Neural cell (in vitro differentiated cells): ENCODE data around the gene LDLRAD3. TPM values are rescaled to one million over a fixed set of nuclear protein-coding genes. Genes with fewer than 3 reads are reported as not detected.

Experiments
- H2AFZ ChIP-seq: fragments of 200-600, 300-800 bp; sonication (generic), shearing (Covaris generic); 2 replicates; pipeline ENCODE4 v1.6.0; 2014; ENCODE audit warnings: low read depth, mild to moderate bottlenecking, antibody characterized with exemption, low read length, moderate library complexity
- H3F3A ChIP-seq: fragments of 200-600 bp; shearing (Covaris generic); 2 replicates; pipeline ENCODE4 v1.6.1; 2016; ENCODE audit warnings: mild to moderate bottlenecking, moderate library complexity, mixed read lengths, antibody characterized with exemption, low read length; ENCODE audit not compliant: insufficient read depth, poor library complexity, severe bottlenecking
- H3K27ac ChIP-seq: fragments of 200-600, 300-800 bp; sonication (generic), shearing (Covaris generic); 2 replicates; pipeline ENCODE4 v1.5.1; 2014; ENCODE audit warnings: mild to moderate bottlenecking, low read length, moderate library complexity
- H3K27me3 ChIP-seq: fragments of 300-800, 200-600 bp; sonication (generic), shearing (Covaris generic); 2 replicates; pipeline ENCODE4 v1.6.0; 2014; ENCODE audit warnings: mild to moderate bottlenecking, low read depth, low read length, moderate library complexity; ENCODE audit not compliant: insufficient read depth
- H3K36me3 ChIP-seq: fragments of 300-800, 200-600 bp; sonication (generic), shearing (Covaris generic); 2 replicates; pipeline ENCODE4 v1.5.1; 2014; ENCODE audit warnings: mild to moderate bottlenecking, antibody characterized with exemption, low read length, moderate library complexity; ENCODE audit not compliant: insufficient read depth
- H3K4me2 ChIP-seq: fragments of 300-800, 200-600 bp; sonication (generic), shearing (Covaris generic); 2 replicates; pipeline ENCODE4 v1.6.0; 2014; ENCODE audit warnings: mild to moderate bottlenecking, low read length
- H3K4me3 ChIP-seq: fragments of 300-800, 200-600 bp; sonication (generic), shearing (Covaris generic); 2 replicates; pipeline ENCODE4 v1.5.1; 2014; ENCODE audit warnings: mild to moderate bottlenecking, low read length, moderate library complexity
- H3K79me2 ChIP-seq: fragments of 200-600 bp; shearing (Covaris generic); replicated peaks from 2 replicates; pipeline ENCODE4 v1.6.0; 2014; ENCODE audit warnings: mild to moderate bottlenecking, low read length, moderate library complexity; ENCODE audit not compliant: insufficient read depth
- H3K9ac ChIP-seq: fragments of 300-800, 200-600 bp; sonication (generic), shearing (Covaris generic); 2 replicates; pipeline ENCODE4 v1.6.1; 2016; ENCODE audit warnings: mild to moderate bottlenecking, low read length, mixed read lengths
- H3K9me2 ChIP-seq: fragments of 200-600 bp; shearing (Covaris generic); 2 replicates; pipeline ENCODE4 v1.6.1; 2016; ENCODE audit warnings: mild to moderate bottlenecking, low read length, mixed read lengths; ENCODE audit not compliant: insufficient read depth
- H3K9me3 ChIP-seq: fragments of 200-600, 300-800 bp; sonication (generic), shearing (Covaris generic); 2 replicates; pipeline ENCODE4 v1.6.1; 2016; ENCODE audit warnings: mild to moderate bottlenecking, mixed run types, low read length, moderate library complexity, mixed read lengths
- H4K20me1 ChIP-seq: fragments of 200-600 bp; shearing (Covaris generic); 2 replicates; pipeline ENCODE4 v1.6.1; 2016; ENCODE audit warnings: mild to moderate bottlenecking, mixed run types; ENCODE audit not compliant: insufficient read depth
- EP300 ChIP-seq: fragments of 450-650 bp; conservative IDR thresholded peaks from 2 replicates; pipeline ENCODE4 v1.6.1; 2014; ENCODE audit warnings: antibody characterized with exemption, mild to moderate bottlenecking, moderate library complexity; ENCODE audit not compliant: poor library complexity, severe bottlenecking
- EZH2 ChIP-seq: fragments of 200-600, 300-800 bp; shearing (Covaris generic), sonication (generic); IDR thresholded peaks from 2 replicates; pipeline ENCODE4 v1.6.1; 2014; ENCODE audit warnings: antibody characterized with exemption, low read length, borderline replicate concordance, mild to moderate bottlenecking; ENCODE audit not compliant: insufficient read depth, poor library complexity, severe bottlenecking
- MXI1 ChIP-seq: fragments of 450-650 bp; conservative IDR thresholded peaks from 2 replicates; pipeline ENCODE4 v1.6.1; 2014; ENCODE audit warnings: antibody characterized with exemption, mild to moderate bottlenecking; ENCODE audit not compliant: poor library complexity, severe bottlenecking
- POLR2AphosphoS5 ChIP-seq: IDR thresholded peaks from 2 replicates; pipeline ENCODE4 v1.6.1; 2012
- RAD21 ChIP-seq: fragments of 450-650 bp; conservative IDR thresholded peaks from 2 replicates; pipeline ENCODE4 v1.6.1; 2014; ENCODE audit warnings: antibody characterized with exemption, mild to moderate bottlenecking, moderate library complexity
- SMC3 ChIP-seq: fragments of 450-650 bp; conservative IDR thresholded peaks from 2 replicates; pipeline ENCODE4 v1.6.1; 2014; ENCODE audit warnings: antibody characterized with exemption, mild to moderate bottlenecking, moderate library complexity; ENCODE audit not compliant: poor library complexity
- TAF1 ChIP-seq: IDR thresholded peaks from 2 replicates; pipeline ENCODE4 v1.6.1; 2012; ENCODE audit warnings: low read depth
- polyA plus RNA-seq: library from polyadenylated mRNA; depleted of rRNA; stranded (reverse); fragments of >200 nt; gene quantifications from 2 replicates; pipeline ENCODE4 v1.2.3, GENCODE V29; 2014
- TF ChIP-seq, protein P1 (sequence below): IDR thresholded peaks from 2 replicates; pipeline ENCODE4 v1.6.1; 2012; ENCODE audit warnings: borderline replicate concordance
- TF ChIP-seq, protein P2 (sequence below): fragments of 450-650 bp; IDR thresholded peaks from 2 replicates; pipeline ENCODE4 v1.5.1; 2014; ENCODE audit warnings: antibody characterized with exemption, mild to moderate bottlenecking, moderate library complexity; ENCODE audit not compliant: poor library complexity, severe bottlenecking

Gene LDLRAD3
- polyA plus RNA-seq, 1 donor from 2014 or later: 3.5 TPM

DNA sequence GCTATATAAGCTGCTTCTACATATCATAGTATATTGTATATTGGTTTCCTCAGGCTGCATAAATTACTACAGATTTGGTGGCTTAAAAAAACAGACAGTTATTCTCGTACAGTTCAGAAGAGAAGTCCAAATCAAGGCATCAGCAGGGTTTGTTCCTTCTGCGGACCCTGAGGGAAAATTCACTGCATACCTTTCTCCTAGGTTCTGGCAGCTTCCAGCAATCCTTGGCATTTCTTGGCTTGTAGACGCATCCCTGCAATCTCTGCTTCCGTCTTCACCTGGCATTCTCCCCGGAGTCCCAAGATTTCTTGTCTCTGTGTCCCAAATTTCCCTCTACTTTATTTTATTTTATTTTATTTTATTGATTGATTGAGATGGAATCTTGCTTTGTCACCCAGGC is 202.6 kb downstream of the LDLRAD3 start:
- no peak overlapping the region for H3K4me2 ChIP-seq
- no peak overlapping the region for H2AFZ ChIP-seq
- H3K9me3 ChIP-seq: no peaks in the 10 kb centered on the region
- no peaks in the 10 kb centered on the region for H4K20me1 ChIP-seq
- no peaks in the 10 kb centered on the region for H3K9me2 ChIP-seq
- H3K27ac ChIP-seq: no peak overlapping the region
- no peaks in the 10 kb centered on the region for H3K79me2 ChIP-seq
- no peaks in the 10 kb centered on the region for H3F3A ChIP-seq
- H3K4me3 ChIP-seq: no peak overlapping the region
- H3K36me3 ChIP-seq: no peaks in the 10 kb centered on the region
- TF ChIP-seq SMC3 (no peak), EZH2 (no peak), TAF1 (no peak)
- TF ChIP-seq, protein P1, sequence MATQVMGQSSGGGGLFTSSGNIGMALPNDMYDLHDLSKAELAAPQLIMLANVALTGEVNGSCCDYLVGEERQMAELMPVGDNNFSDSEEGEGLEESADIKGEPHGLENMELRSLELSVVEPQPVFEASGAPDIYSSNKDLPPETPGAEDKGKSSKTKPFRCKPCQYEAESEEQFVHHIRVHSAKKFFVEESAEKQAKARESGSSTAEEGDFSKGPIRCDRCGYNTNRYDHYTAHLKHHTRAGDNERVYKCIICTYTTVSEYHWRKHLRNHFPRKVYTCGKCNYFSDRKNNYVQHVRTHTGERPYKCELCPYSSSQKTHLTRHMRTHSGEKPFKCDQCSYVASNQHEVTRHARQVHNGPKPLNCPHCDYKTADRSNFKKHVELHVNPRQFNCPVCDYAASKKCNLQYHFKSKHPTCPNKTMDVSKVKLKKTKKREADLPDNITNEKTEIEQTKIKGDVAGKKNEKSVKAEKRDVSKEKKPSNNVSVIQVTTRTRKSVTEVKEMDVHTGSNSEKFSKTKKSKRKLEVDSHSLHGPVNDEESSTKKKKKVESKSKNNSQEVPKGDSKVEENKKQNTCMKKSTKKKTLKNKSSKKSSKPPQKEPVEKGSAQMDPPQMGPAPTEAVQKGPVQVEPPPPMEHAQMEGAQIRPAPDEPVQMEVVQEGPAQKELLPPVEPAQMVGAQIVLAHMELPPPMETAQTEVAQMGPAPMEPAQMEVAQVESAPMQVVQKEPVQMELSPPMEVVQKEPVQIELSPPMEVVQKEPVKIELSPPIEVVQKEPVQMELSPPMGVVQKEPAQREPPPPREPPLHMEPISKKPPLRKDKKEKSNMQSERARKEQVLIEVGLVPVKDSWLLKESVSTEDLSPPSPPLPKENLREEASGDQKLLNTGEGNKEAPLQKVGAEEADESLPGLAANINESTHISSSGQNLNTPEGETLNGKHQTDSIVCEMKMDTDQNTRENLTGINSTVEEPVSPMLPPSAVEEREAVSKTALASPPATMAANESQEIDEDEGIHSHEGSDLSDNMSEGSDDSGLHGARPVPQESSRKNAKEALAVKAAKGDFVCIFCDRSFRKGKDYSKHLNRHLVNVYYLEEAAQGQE: no peak
- TF ChIP-seq, protein P2, sequence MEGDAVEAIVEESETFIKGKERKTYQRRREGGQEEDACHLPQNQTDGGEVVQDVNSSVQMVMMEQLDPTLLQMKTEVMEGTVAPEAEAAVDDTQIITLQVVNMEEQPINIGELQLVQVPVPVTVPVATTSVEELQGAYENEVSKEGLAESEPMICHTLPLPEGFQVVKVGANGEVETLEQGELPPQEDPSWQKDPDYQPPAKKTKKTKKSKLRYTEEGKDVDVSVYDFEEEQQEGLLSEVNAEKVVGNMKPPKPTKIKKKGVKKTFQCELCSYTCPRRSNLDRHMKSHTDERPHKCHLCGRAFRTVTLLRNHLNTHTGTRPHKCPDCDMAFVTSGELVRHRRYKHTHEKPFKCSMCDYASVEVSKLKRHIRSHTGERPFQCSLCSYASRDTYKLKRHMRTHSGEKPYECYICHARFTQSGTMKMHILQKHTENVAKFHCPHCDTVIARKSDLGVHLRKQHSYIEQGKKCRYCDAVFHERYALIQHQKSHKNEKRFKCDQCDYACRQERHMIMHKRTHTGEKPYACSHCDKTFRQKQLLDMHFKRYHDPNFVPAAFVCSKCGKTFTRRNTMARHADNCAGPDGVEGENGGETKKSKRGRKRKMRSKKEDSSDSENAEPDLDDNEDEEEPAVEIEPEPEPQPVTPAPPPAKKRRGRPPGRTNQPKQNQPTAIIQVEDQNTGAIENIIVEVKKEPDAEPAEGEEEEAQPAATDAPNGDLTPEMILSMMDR: no peak
- no peak overlapping the region for H3K9ac ChIP-seq
- H3K27me3 ChIP-seq: no peaks in the 10 kb centered on the region

DNA sequence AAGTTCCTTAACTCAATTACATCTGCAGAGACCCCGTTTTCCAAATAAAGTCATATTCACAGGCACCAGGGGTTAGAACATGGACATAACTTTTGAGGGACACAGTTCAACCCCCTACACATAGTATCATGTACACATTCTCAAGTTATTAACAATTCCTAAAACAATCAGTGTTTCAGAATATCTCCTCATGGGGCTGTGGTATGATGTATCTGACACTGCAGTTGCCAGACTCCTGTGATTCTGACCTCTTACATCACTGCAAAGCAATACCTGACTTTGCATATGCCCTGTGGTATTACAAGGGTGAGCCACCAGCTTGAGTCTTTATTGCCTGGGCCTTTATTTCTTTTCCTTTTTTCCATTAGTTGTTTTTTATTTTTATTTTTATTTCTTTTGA is 203.6 kb downstream of the LDLRAD3 start:
- Histone ChIP-seq H3K9ac (no peak overlapping the region), H3K4me2 (no peak overlapping the region), H3K4me3 (no peak overlapping the region), H3K36me3 (no peaks in the 10 kb centered on the region), H3K79me2 (no peaks in the 10 kb centered on the region), H2AFZ (no peak overlapping the region), H3F3A (no peaks in the 10 kb centered on the region), H3K9me3 (no peaks in the 10 kb centered on the region), H3K27ac (no peak overlapping the region), H3K9me2 (no peaks in the 10 kb centered on the region), H4K20me1 (no peaks in the 10 kb centered on the region), H3K27me3 (no peaks in the 10 kb centered on the region)
- no peak for TF ChIP-seq EZH2
- TF ChIP-seq, protein P1: no peak
- no peak for TF ChIP-seq SMC3
- TF ChIP-seq RAD21: no peak
- TF ChIP-seq, protein P2: no peak
- TF ChIP-seq POLR2AphosphoS5: no peak
- TF ChIP-seq TAF1: no peak
- no peak for TF ChIP-seq EP300
- TF ChIP-seq MXI1: no peak
